K562 (cell line): ENCODE data around the gene ELOB. TPM values are rescaled to one million over a fixed set of nuclear protein-coding genes. Genes with fewer than 3 reads are reported as not detected.

Experiments
- DMBX1 ChIP-seq: fragments of 250-450 bp; sonication (Bioruptor Pico); IDR thresholded peaks from 2 replicates; pipeline ENCODE4 v1.8.0; 2022; ENCODE audit warnings: inconsistent platforms, mild to moderate bottlenecking, moderate library complexity, borderline replicate concordance
- FOS ChIP-seq: IDR thresholded peaks from 3 replicates; pipeline ENCODE4 v1.6.1; 2011; ENCODE audit not compliant: insufficient read length; ENCODE audit errors: extremely low read depth
- FUS ChIP-seq: fragments of 200-400 bp; formaldehyde crosslinking; optimal IDR thresholded peaks from 2 replicates; pipeline ENCODE3; 2017; ENCODE audit warnings: low read depth, low read length
- GATAD2B ChIP-seq: fragments of 450-650 bp; IDR thresholded peaks from 2 replicates; pipeline ENCODE4 v1.6.1; 2017; ENCODE audit warnings: mild to moderate bottlenecking, borderline replicate concordance
- HMGN3 ChIP-seq: IDR thresholded peaks from 2 replicates; pipeline ENCODE4 v1.6.1; 2011; ENCODE audit warnings: borderline replicate concordance, low read depth, mild to moderate bottlenecking, mixed read lengths, low read length; ENCODE audit not compliant: insufficient read length; ENCODE audit errors: extremely low read depth
- HNRNPL ChIP-seq: fragments of 200-400 bp; formaldehyde crosslinking; IDR thresholded peaks from 2 replicates; pipeline ENCODE4 v1.6.1; 2017; ENCODE audit warnings: low read depth, mild to moderate bottlenecking, low read length
- KAT8 ChIP-seq: fragments of 450-650 bp; IDR thresholded peaks from 2 replicates; pipeline ENCODE4 v1.6.1; 2016; ENCODE audit warnings: low read depth, mild to moderate bottlenecking
- MTA1 ChIP-seq: fragments of 450-650 bp; IDR thresholded peaks from 2 replicates; pipeline ENCODE4 v1.6.1; 2017; ENCODE audit warnings: borderline replicate concordance
- MTA2 ChIP-seq: fragments of 450-650 bp; IDR thresholded peaks from 2 replicates; pipeline ENCODE4 v1.6.1; 2016; ENCODE audit warnings: low read depth
- NCOR1 ChIP-seq: fragments of 450-650 bp; IDR thresholded peaks from 2 replicates; pipeline ENCODE4 v1.6.1; 2016; ENCODE audit warnings: mild to moderate bottlenecking, moderate library complexity
- NR1H2 ChIP-seq: sonication (generic); formaldehyde crosslinking; IDR thresholded peaks from 2 replicates; pipeline ENCODE4 v1.4.0; 2020; ENCODE audit warnings: mild to moderate bottlenecking, missing genetic modification reagents
- NR4A1 ChIP-seq, 2 experiments: fragments of 250-450 bp in 1 of 2; fragments of 450-650 bp in 1 of 2; sonication (Bioruptor Pico) in 1 of 2; IDR thresholded peaks; 2 replicates each; pipeline versions ENCODE4 v1.4.0 to v1.6.1; 2016 to 2020; ENCODE audit warnings: mild to moderate bottlenecking in 2 of 2, missing compliant biosample characterization in 1 of 2, missing genetic modification characterization in 1 of 2, moderate library complexity in 1 of 2
- PHB ChIP-seq: fragments of 250-450 bp; sonication (Bioruptor Pico); IDR thresholded peaks from 2 replicates; pipeline ENCODE4 v1.5.0; 2021
- PYGO2 ChIP-seq: fragments of 450-650 bp; IDR thresholded peaks from 2 replicates; pipeline ENCODE4 v1.6.1; 2016; ENCODE audit warnings: mild to moderate bottlenecking, missing genetic modification characterization, moderate library complexity, missing compliant biosample characterization
- SAFB ChIP-seq: fragments of 200-400 bp; formaldehyde crosslinking; IDR thresholded peaks from 2 replicates; pipeline ENCODE4 v1.6.1; 2017; ENCODE audit warnings: low read depth, low read length, borderline replicate concordance
- SIX5 ChIP-seq, 2 experiments: IDR thresholded peaks; 2 replicates each; pipeline ENCODE4 v1.6.1; 2011; ENCODE audit warnings: low read length in 2 of 2, borderline replicate concordance in 1 of 2, low read depth in 1 of 2, mild to moderate bottlenecking in 1 of 2, moderate library complexity in 1 of 2; ENCODE audit not compliant: insufficient read depth in 1 of 2
- SMARCC2 ChIP-seq: fragments of 450-650 bp; IDR thresholded peaks from 2 replicates; pipeline ENCODE4 v1.6.1; 2017; ENCODE audit warnings: antibody characterized with exemption, moderate library complexity, mild to moderate bottlenecking, low read depth
- TBL1XR1 ChIP-seq, 2 experiments: IDR thresholded peaks; 2 replicates each; pipeline ENCODE4 v1.6.1; 2012; ENCODE audit warnings: improper control_type of control experiment in 2 of 2, low read length in 2 of 2, mild to moderate bottlenecking in 1 of 2
- TBP ChIP-seq: optimal IDR thresholded peaks from 2 replicates; pipeline ENCODE3; 2011; ENCODE audit warnings: low read depth, low read length, improper control_type of control experiment
- TRIM28 ChIP-seq: fragments of 450-650 bp; IDR thresholded peaks from 2 replicates; pipeline ENCODE4 v1.6.1; 2017
- ZNF696 ChIP-seq: fragments of 250-450 bp; sonication (Bioruptor Pico); conservative IDR thresholded peaks from 2 replicates; pipeline ENCODE4 v1.4.0; 2020; ENCODE audit warnings: mild to moderate bottlenecking, moderate library complexity
- polyA plus RNA-seq, 8 experiments: library from polyadenylated mRNA; depleted of rRNA in 4 of 8; stranded (reverse) in 5 of 8; unstranded in 3 of 8; fragments of >200 nt; fragmentation: Nextera tagmentation in 2 of 8; fragmentation: Illumina TruSeq in 1 of 8; extraction: Ambion mirVana in 2 of 8; extraction: Trizol in 1 of 8; gene quantifications; 2 replicates each; pipeline versions ENCODE4 v1.2.1 to v1.2.3, GENCODE V29; 2011 to 2014; ENCODE audit warnings: inconsistent platforms in 1 of 8, missing spikeins in 1 of 8
- total RNA-seq, 7 experiments: library from RNA; depleted of rRNA in 6 of 7; stranded (reverse); fragments of >200 nt in 6 of 7; fragmentation: Illumina TruSeq in 2 of 7; extraction: Trizol in 2 of 7; gene quantifications; 2 replicates each; pipeline versions ENCODE4 v1.2.1 to v1.2.3, GENCODE V29; 2011 to 2021; ENCODE audit warnings: low replicate concordance in 1 of 7
- TF ChIP-seq, protein P1 (sequence below): fragments of 250-450 bp; sonication (Bioruptor Pico); IDR thresholded peaks from 2 replicates; pipeline ENCODE4 v1.9.0; 2021; ENCODE audit warnings: mild to moderate bottlenecking, inconsistent platforms
- TF ChIP-seq, protein P2 (sequence below): sonication (generic); formaldehyde crosslinking; IDR thresholded peaks from 2 replicates; pipeline ENCODE4 v1.5.0; 2020; ENCODE audit warnings: missing genetic modification reagents
- TF ChIP-seq, protein P3 (sequence below): fragments of 250-450 bp; sonication (Bioruptor Pico); IDR thresholded peaks from 2 replicates; pipeline ENCODE4 v1.4.0; 2020; ENCODE audit warnings: mild to moderate bottlenecking

Gene ELOB
- total and polyA plus RNA-seq, 9 of the 15 experiments (the other 6 are each of a cell fraction or from before 2014, with no cell fraction given): 63.2 to 791 (median 237) TPM

DNA sequence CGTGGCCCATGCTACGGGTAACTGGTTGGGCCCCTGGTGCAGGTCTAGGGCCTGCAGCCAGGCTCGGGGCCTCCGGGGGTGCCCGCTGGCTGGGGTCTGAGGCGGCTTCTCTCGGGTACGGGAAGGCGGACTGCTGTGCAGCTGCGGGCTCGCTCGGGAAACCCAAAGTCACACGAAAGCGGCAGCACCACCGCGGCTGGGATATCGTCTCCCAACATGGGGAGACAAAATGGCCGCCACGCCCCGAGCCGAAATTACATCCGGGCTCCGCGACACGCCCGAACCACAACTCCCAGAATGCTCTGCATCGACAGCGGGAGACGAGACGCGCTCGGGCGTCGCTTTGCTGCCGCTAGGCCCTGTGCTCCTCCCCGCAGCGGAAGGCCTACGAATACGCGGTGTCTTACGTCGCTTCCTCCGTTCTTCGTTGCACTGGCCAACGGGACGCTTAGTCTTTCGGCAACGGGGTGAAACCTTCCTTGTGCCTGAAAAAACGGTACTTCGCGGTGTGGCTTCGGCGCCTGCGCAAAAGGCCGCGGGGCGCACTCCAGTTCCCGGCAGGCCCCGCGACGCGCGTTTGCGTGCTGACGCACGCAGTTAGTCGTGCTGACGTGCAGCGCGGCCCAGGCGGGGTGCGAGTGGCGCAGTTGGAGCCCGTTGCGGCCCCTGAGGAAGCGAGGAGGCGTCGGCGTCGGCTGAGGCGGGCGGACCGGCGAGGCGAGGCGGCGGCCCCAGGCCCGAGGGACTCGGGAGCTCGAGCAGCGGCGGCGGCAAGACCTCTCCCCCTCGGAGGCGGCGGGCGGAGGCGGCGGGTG, 24.8 kb downstream of the ELOB start, which contains the start of gene SRRM2 (continued):
- TF ChIP-seq SIX5 (IDR thresholded peaks at IDR 0.05; ENCODE audit: borderline replicate concordance in 1 of 2, insufficient read depth in 1 of 2, low read depth in 1 of 2, low read length in 2 of 2) (peak; percentile 74 to 76), TBL1XR1 (IDR thresholded peaks at IDR 0.05; ENCODE audit: low read length in 2 of 2) (peak in 1 of 2 experiments; percentile 38; a peak in 1 of 4 replicates), SMARCC2 (no peak), TBP (peak; percentile 66), NCOR1 (no peak), FUS (peak; percentile 50), HNRNPL (0 out of 2 replicates have a peak, but pooled peaks have one; percentile 25), MTA2 (no peak), DMBX1 (CRISPR knock-in tag) (peak; percentile 75), ZNF696 (CRISPR knock-in tag) (no peak), TRIM28 (peak; percentile 39; the same call in 1 of the 2 replicates), HMGN3 (peak; percentile 37), KAT8 (peak; percentile 87), PYGO2 (no peak), GATAD2B (peak; percentile 74), NR1H2 (CRISPR knock-in tag) (no peak), FOS (no peak), PHB (CRISPR knock-in tag) (0 out of 2 replicates have a peak, but pooled peaks have one; percentile 27), SAFB (no peak), NR4A1 (CRISPR knock-in tag; IDR thresholded peaks at IDR 0.05) (no peak), NR4A1 (tag; IDR thresholded peaks at IDR 0.05) (peak; percentile 90), MTA1 (peak; percentile 71)
- TF ChIP-seq, protein P1, sequence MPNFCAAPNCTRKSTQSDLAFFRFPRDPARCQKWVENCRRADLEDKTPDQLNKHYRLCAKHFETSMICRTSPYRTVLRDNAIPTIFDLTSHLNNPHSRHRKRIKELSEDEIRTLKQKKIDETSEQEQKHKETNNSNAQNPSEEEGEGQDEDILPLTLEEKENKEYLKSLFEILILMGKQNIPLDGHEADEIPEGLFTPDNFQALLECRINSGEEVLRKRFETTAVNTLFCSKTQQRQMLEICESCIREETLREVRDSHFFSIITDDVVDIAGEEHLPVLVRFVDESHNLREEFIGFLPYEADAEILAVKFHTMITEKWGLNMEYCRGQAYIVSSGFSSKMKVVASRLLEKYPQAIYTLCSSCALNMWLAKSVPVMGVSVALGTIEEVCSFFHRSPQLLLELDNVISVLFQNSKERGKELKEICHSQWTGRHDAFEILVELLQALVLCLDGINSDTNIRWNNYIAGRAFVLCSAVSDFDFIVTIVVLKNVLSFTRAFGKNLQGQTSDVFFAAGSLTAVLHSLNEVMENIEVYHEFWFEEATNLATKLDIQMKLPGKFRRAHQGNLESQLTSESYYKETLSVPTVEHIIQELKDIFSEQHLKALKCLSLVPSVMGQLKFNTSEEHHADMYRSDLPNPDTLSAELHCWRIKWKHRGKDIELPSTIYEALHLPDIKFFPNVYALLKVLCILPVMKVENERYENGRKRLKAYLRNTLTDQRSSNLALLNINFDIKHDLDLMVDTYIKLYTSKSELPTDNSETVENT: peak; percentile 86
- TF ChIP-seq, protein P2, sequence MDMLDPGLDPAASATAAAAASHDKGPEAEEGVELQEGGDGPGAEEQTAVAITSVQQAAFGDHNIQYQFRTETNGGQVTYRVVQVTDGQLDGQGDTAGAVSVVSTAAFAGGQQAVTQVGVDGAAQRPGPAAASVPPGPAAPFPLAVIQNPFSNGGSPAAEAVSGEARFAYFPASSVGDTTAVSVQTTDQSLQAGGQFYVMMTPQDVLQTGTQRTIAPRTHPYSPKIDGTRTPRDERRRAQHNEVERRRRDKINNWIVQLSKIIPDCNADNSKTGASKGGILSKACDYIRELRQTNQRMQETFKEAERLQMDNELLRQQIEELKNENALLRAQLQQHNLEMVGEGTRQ: peak; percentile 11; the same call in 1 of the 2 replicates
- TF ChIP-seq, protein P3, sequence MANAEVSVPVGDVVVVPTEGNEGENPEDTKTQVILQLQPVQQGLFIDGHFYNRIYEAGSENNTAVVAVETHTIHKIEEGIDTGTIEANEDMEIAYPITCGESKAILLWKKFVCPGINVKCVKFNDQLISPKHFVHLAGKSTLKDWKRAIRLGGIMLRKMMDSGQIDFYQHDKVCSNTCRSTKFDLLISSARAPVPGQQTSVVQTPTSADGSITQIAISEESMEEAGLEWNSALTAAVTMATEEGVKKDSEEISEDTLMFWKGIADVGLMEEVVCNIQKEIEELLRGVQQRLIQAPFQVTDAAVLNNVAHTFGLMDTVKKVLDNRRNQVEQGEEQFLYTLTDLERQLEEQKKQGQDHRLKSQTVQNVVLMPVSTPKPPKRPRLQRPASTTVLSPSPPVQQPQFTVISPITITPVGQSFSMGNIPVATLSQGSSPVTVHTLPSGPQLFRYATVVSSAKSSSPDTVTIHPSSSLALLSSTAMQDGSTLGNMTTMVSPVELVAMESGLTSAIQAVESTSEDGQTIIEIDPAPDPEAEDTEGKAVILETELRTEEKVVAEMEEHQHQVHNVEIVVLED (CRISPR knock-in tag): peak; percentile 99
